ENCODE results near the gene MIEF1.
A peak's percentile ranks its signal among the peaks of the same experiment; 100 is the strongest.

Gene MIEF1

GRCh38 chr22:39528681-39529486 lies 26.8 kb downstream of the MIEF1 start:
- DNase-seq (ENCODE audit: low read depth) = peak; percentile 86

- DNase-seq (ENCODE audit: low read depth) = no peak
Observed at GRCh38 chr22:39529487-39529851, 27.4 kb downstream of the MIEF1 start.

GRCh38 chr22:39530116-39530515 lies 28.0 kb downstream of the MIEF1 start:
- no peak for DNase-seq (ENCODE audit: low read depth)

- no peak for DNase-seq (ENCODE audit: low read depth)
Observed at GRCh38 chr22:39530692-39531331, 28.7 kb downstream of the MIEF1 start.

DNA sequence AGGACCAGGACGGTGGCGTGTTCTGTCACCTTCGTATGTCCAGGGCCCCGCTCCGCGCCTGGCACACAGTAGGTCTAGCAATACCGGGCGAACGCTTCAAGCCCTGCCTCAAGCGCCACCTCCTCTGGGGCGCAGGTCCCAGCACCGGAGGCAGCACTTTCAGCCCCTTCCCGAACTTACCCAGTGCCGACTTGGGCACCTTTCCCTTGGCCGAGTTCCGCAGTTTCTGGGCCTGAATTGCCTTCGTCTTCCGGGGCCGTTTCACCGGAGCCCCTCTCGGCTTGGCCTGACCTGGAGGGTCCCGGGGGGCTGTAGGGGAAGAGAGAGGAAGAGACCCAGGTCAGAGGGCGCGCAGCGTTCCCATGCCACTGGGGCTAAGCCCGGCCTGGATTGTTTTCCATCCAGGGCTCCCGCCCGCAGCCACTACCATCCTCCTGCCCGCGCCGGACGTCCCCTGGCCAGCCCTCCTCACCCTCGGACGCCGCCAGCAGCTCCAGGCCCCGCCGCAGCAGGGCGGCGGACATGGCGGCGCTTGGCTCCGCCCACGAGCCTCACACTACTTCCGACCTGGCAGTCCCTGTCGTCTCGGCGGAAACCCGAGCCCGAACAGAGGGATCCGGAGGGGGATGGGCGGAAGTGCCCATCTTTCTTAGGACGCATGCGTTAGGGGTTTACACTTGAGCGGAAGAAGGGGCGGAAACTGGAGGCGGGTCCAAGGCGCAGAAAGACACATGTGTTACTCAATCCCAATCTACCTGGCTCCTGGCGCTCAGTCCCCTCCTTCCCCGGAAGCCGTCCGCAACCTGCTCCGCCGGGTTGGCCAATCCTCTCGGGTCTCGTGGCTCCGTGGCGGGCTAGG lies 30.4 kb downstream of the MIEF1 start, which contains the start of gene RPS19BP1:
Gene RPS19BP1, minus strand, starts transcription at position 534 of the 859 bp plus-strand sequence. Its CDS starts 10 bp downstream, at position 524.
- DNase-seq (ENCODE audit: low read depth) = peak; percentile 99

- DNase-seq (ENCODE audit: low read depth) = no peak
Observed at GRCh38 chr22:39534092-39534506, 32.0 kb downstream of the MIEF1 start.

DNA sequence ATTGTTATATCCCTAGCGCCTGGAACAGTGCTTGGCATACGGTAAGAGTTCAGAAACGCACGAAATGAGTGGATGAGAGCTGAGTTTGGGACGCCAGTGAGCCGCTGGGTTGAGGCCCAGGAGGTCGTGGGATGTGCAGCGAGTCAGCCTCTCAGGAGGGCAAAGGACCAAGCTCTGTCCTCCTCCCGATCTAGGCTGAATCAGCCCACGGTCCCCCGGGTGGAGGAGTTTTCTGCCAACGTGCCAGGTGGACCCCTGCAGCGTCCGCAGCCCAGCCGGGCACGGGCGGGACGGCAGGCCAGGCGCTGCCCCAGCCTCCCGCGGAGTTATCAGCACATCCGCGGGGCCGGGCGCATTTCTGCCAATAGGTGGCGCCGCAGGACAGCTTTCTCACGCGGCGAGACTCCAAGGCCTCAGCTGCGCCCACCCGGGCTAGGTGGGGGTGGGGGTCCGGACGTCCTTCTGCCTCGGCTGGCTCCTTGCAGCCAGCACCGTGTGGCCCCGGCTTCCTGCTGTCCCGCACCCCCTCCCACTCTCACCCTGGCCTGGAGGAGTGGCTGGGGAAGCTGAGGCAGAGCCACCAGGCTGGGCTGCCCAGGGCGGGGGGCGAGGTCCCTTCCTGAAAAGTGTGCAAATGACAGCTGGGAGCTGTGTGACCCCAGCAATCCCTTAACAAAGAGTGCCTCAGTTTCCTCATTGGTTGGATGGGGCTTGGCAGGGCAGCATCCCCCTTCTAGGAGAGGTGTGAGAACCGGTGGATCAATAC lies 32.7 kb downstream of the MIEF1 start:
- peak; percentile 73 for DNase-seq (ENCODE audit: low read depth)

DNA sequence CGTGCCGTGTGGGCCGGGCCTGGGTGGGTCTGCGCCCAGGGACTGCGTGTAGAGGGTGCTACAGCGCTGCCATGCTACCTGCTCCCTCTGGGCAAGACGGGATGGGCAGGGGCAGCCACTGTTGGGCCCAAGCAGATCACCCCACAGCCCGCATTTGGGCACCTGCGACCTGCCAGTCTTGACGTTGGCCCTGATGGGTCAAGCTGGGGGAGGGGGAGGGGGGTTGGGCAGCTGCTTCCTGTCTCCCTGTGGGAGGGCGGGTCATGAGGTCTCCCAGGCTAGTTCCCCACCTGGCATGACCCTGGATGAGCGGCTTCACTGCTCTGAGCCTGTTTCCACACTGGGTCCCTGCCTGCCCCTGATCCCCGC lies 33.3 kb downstream of the MIEF1 start:
- DNase-seq (ENCODE audit: low read depth) = no peak

GRCh38 chr22:39535831-39536449 lies 33.9 kb downstream of the MIEF1 start:
- no peak for DNase-seq (ENCODE audit: low read depth)

DNA sequence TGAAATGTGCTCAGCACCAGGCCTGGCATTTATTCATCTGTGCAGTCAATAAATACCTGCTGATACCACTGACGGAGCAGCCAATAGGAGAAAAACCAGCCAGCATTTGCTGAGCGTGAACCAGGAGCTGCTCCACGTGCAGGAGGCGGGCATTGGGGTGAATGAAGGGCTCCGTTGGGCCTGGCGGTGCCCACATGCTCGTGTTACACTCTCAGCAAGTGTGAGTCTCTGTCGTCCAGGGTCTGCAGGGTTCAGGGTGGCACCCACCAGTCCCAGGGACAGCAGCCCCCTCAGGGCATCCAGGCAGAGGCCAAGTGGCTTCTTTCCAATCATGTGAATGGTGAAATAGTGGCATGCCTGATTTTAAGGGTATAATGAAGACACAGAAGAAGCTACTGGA lies 34.6 kb downstream of the MIEF1 start:
- no peak for DNase-seq (ENCODE audit: low read depth)

DNA sequence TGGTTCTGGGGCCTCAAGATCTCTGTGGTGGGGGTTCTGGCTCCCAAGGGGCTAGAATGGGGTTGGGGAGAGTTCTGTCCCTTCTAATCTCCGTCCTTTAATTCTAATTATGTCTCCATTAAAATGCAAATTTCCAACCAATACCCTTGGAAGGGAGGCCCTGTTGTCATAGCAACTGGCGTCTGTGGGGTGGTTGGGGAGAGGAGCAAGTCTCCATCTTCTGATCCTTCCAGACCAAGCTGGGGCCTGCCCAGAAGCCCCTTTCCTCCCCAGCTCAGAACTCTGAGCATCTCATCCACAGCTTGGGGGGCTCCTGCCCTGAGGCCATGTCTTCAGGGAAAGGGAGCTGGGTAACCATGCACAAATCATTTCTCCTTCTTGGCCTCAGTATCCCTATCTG lies 35.9 kb downstream of the MIEF1 start:
- no peak for DNase-seq (ENCODE audit: low read depth)

- no peak for DNase-seq (ENCODE audit: low read depth)
Observed at GRCh38 chr22:39543095-39543494, 41.0 kb downstream of the MIEF1 start.

GRCh38 chr22:39545386-39546365 lies 43.6 kb downstream of the MIEF1 start:
- DNase-seq (ENCODE audit: low read depth) = peak; percentile 54

DNA sequence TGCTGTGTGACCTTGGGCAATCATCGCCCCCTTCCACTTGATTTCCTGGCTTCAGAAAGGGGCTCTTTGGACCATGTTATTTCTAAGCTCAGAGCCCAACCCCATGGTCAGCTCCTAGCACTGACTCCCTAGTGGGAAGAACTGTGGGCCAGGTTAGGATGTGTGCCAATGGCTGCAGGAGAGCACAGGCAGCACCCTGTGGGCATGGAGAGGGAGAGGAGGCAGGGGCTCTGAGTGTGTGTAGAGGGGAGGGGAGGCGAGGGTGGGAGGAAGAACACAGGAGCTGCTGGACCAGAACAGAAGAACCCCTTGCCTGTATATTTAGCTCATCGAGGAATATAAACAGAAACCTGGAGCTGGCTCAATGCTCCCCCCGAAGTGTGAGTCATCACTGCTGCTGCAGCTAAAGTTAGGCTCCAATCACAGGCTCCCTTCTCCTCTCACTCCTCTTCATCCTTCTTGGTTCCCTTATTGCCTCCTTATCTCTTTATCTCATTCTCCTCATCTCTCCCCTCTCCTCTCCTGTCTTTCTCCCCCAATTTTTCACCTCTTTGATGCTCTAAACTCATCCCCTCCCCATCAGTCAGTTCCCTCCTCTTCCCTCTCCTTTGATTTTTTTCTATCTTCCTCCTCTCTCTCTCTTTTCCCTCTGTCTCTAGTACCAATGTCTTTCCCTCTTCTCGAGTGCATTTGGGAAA lies 44.9 kb downstream of the MIEF1 start:
- no peak for DNase-seq (ENCODE audit: low read depth)

DNA sequence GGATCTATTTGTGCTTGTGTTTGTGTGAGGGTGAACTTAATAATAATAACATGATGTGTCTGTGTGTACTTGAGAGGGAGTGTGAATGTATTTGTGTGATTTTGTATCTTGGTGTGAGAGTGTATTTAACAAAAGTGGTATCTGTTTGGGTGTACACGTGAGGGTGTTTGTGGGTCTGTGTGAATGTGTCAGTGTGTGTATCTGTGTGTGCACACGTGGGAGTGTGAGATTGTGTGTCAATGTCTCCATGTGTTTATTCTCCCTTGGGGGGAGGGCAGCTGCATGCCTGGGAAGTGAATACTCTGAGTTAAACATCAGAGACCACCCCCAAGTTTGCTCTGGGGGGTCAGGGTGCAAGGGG lies 45.5 kb downstream of the MIEF1 start:
- no peak for DNase-seq (ENCODE audit: low read depth)

DNA sequence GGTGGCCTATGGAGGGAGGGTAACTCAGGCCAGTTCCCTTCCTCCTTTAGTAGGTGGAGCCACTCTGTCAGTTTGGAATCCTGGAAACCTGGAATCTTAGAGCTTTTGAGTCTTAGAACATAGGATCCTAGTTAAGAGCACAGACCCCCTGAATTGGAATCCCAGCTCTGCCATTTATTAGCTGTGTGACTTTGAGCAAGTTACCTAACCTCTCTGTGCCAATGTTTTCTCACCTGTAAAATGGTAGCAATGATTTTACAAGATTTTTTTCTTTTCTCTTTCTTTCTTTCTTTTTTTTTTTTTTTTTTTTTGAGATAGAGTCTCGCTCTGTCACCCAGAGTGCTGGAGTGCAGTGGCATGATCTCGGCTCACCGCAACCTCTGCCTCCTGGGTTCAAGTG lies 51.3 kb downstream of the MIEF1 start:
- no peak for DNase-seq (ENCODE audit: low read depth)

- DNase-seq (ENCODE audit: low read depth) = no peak
Observed at GRCh38 chr22:39554151-39554550, 52.1 kb downstream of the MIEF1 start.

- DNase-seq (ENCODE audit: low read depth) = no peak
Observed at GRCh38 chr22:39556970-39557841, 55.1 kb downstream of the MIEF1 start.

DNA sequence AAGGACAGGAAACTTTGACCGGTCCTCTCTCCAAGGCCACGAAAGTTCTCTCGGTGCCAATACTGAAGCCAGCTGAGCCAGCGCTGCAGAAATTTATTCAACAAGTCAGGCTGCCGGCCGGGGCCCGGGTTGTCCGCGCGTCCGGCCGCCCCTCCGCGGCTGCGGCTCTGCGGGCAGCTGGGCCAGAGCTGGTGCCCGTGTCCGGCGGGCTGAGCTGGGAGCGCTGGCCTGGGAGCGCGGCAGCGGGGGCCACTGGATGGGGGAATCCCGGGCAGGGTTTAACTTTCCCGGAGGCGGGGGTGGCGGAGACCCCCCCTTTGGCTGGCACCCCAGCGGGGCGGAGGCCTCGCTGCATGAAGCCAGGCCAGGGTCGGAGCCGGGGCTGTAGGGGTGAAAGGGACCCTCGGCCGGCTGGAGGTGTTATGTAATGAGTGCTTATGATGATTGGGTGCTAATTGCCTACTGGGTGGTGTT lies 56.2 kb downstream of the MIEF1 start:
- no peak for DNase-seq (ENCODE audit: low read depth)
